ENCODE measurements around the gene LAMA4.
"Not testable (repeated sequence)": the region's sequence is repeated elsewhere in the genome, so short reads cannot be mapped to it uniquely, and the experiment has no call there.

DNA sequence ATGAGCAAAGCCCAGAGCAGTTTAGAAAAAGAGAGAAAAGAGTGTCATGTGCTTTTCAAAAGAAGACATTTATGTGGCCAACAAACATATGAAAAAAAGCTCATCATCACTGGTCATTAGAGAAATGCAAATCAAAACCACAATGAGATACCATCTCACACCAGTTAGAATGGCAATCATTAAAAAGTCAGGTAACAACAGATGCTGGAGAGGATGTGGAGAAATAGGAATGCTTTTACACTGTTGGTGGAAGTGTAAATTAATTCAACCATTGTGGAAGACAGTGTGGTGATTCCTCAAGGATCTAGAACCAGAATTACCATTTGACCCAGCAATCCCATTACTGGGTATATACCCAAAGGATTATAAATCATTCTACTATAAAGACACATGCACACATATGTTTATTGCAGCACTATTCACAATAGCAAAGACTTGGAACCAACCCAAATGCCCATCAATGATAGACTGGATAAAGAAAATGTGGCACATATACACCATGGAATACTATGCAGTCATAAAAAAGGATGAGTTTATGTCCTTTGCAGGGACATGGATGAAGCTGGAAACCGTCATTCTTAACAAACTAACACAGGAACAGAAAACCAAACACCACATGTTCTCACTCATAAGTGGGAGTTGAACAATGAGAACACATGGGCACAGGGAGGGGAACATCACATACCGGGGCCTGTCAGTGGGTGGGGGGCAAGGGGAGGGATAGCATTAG lies 54.0 kb downstream of the LAMA4 start:
- TF ChIP-seq, protein P1, sequence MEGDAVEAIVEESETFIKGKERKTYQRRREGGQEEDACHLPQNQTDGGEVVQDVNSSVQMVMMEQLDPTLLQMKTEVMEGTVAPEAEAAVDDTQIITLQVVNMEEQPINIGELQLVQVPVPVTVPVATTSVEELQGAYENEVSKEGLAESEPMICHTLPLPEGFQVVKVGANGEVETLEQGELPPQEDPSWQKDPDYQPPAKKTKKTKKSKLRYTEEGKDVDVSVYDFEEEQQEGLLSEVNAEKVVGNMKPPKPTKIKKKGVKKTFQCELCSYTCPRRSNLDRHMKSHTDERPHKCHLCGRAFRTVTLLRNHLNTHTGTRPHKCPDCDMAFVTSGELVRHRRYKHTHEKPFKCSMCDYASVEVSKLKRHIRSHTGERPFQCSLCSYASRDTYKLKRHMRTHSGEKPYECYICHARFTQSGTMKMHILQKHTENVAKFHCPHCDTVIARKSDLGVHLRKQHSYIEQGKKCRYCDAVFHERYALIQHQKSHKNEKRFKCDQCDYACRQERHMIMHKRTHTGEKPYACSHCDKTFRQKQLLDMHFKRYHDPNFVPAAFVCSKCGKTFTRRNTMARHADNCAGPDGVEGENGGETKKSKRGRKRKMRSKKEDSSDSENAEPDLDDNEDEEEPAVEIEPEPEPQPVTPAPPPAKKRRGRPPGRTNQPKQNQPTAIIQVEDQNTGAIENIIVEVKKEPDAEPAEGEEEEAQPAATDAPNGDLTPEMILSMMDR (IDR thresholded peaks at IDR 0.05): not testable (repeated sequence)
- TF ChIP-seq POLR2A (IDR thresholded peaks at IDR 0.05): not testable (repeated sequence)

Data from testis (tissue), 2 donors.